Rectal smooth muscle tissue (tissue), 1 donor: ENCODE measurements around the gene ALG14.

Experiments
- H3K27ac ChIP-seq: one replicate; pipeline ENCODE4 v1.7.0; 2013; ENCODE audit warnings: low read depth, low read length, inconsistent platforms
- H3K27me3 ChIP-seq: one replicate; pipeline ENCODE4 v1.7.0; 2013; ENCODE audit warnings: low read length; ENCODE audit not compliant: control insufficient read depth, insufficient read depth
- H3K36me3 ChIP-seq: one replicate; pipeline ENCODE4 v1.7.0; 2013; ENCODE audit warnings: low read length; ENCODE audit not compliant: control insufficient read depth, insufficient read depth
- H3K4me1 ChIP-seq: one replicate; pipeline ENCODE4 v1.7.0; 2013; ENCODE audit warnings: low read length; ENCODE audit not compliant: control insufficient read depth, insufficient read depth
- H3K4me3 ChIP-seq: one replicate; pipeline ENCODE4 v1.7.0; 2013; ENCODE audit warnings: low read length
- H3K9ac ChIP-seq: one replicate; pipeline ENCODE4 v1.7.0; 2013; ENCODE audit warnings: low read length

Gene ALG14

GRCh38 chr1:94982398-94982797 lies 90.4 kb downstream of the ALG14 start:
- H3K36me3 ChIP-seq = no peaks in the 10 kb centered on the region
- H3K27me3 ChIP-seq = no peaks in the 10 kb centered on the region
- H3K27ac ChIP-seq = no peak overlapping the region

GRCh38 chr1:94981575-94981973 lies 91.2 kb downstream of the ALG14 start:
- Histone ChIP-seq H3K4me3 (no peak overlapping the region), H3K4me1 (peaks cover 2% of the 10 kb centered on the region), H3K36me3 (no peaks in the 10 kb centered on the region), H3K27me3 (no peaks in the 10 kb centered on the region), H3K27ac (no peak overlapping the region), H3K9ac (no peak overlapping the region)

More at GRCh38 chr1:94982398-94982797, 90.4 kb downstream of the ALG14 start:
- H3K9ac ChIP-seq = no peak overlapping the region
- H3K4me3 ChIP-seq = no peak overlapping the region
- H3K4me1 ChIP-seq = peaks cover 2% of the 10 kb centered on the region

GRCh38 chr1:94980582-94981574 lies 91.9 kb downstream of the ALG14 start:
- Histone ChIP-seq H3K36me3 (no peaks in the 10 kb centered on the region), H3K27ac (peak overlapping the region; percentile 14), H3K4me1 (peaks cover 2% of the 10 kb centered on the region), H3K9ac (no peak overlapping the region), H3K27me3 (no peaks in the 10 kb centered on the region), H3K4me3 (no peak overlapping the region)

DNA sequence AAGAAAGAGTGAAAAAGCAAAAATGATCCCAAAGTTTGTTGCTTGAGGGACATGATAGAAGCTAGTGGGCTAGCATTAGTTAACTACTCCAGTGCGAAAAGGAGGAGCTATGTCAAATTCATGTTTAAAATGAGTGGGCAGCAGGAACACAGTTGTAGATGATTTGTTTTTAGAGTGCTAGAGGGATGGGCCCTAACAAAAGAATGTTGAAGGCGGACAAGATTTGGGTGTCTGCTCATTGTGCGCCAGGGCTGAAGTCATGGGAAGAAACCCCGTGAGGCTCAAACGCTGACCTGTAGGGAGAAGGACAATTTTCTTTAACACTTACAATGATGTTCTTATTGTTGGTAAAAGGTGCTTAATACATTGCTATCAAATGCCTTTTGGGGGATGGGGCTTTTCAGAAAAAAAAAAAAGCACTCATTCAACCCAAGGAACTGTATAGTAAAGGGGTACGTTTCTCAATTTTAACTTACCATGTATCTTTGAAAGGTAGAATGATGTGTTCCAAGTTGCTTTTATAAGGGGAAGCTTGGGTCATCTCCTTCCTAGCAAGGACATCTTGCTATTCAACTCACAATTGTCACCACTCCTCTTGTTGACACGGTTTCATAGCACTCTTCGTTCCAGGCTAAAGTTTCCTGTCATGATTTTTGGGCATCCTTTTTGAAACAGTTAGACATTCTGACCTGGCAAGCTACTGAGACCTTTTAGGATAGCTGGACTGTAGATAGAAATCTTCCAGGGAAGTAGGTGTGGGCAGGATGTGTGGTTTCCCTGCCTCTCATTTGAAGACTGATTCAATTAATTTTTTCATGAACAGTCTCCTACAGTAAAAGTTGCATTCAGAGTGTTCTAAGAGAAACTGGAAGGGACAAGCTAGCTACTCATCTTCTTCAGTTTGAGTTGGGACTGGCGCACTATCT lies 92.8 kb downstream of the ALG14 start:
- H3K36me3 ChIP-seq = no peaks in the 10 kb centered on the region
- no peak overlapping the region for H3K9ac ChIP-seq
- H3K4me3 ChIP-seq = no peak overlapping the region
- H3K27me3 ChIP-seq = no peaks in the 10 kb centered on the region
- H3K4me1 ChIP-seq = peaks cover 2% of the 10 kb centered on the region
- peak overlapping the region; percentile 10 for H3K27ac ChIP-seq

GRCh38 chr1:94979131-94979530 lies 93.6 kb downstream of the ALG14 start:
- H3K9ac ChIP-seq = no peak overlapping the region
- H3K27me3 ChIP-seq = no peaks in the 10 kb centered on the region

DNA sequence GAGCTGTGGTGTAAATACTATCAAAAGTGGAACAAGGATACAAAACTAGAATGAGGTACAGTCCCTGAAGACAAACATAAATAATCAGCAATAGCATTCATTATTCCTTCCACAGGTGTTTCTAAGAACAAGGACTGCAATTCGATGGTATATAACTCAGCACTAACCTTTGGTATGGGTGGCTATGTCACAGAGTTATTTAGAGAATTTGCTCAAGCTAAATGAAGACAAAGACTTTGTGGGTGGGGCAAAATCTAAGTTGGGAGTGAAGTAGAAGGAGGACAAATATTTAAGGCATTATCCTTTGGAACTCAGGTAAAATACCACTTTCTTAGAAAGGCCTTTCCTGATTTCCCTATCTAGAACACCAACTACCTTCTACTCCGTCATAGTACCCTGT lies 94.3 kb downstream of the ALG14 start:
- H3K9ac ChIP-seq = no peak overlapping the region
- H3K4me3 ChIP-seq = no peak overlapping the region
- H3K36me3 ChIP-seq = no peaks in the 10 kb centered on the region
- peaks cover 1% of the 10 kb centered on the region for H3K4me1 ChIP-seq
- H3K27ac ChIP-seq = no peak overlapping the region
- no peaks in the 10 kb centered on the region for H3K27me3 ChIP-seq

More at GRCh38 chr1:94979131-94979530, 93.6 kb downstream of the ALG14 start:
- Histone ChIP-seq H3K27ac (no peak overlapping the region), H3K36me3 (no peaks in the 10 kb centered on the region), H3K4me1 (peaks cover 2% of the 10 kb centered on the region), H3K4me3 (no peak overlapping the region)

- Histone ChIP-seq H3K27ac (no peak overlapping the region), H3K4me3 (no peak overlapping the region), H3K4me1 (no peaks in the 10 kb centered on the region), H3K27me3 (no peaks in the 10 kb centered on the region), H3K9ac (no peak overlapping the region), H3K36me3 (no peaks in the 10 kb centered on the region)
Observed at GRCh38 chr1:94976971-94977548, 95.7 kb downstream of the ALG14 start.

- Histone ChIP-seq H3K27ac (no peak overlapping the region), H3K4me3 (no peak overlapping the region), H3K4me1 (no peaks in the 10 kb centered on the region), H3K27me3 (no peaks in the 10 kb centered on the region), H3K36me3 (no peaks in the 10 kb centered on the region), H3K9ac (no peak overlapping the region)
Observed at GRCh38 chr1:94974824-94975223, 97.9 kb downstream of the ALG14 start.

GRCh38 chr1:94974241-94974640 lies 98.5 kb downstream of the ALG14 start:
- H3K4me1 ChIP-seq = no peaks in the 10 kb centered on the region
- no peaks in the 10 kb centered on the region for H3K27me3 ChIP-seq
- no peaks in the 10 kb centered on the region for H3K36me3 ChIP-seq
- H3K27ac ChIP-seq = no peak overlapping the region
- no peak overlapping the region for H3K4me3 ChIP-seq
- no peak overlapping the region for H3K9ac ChIP-seq

GRCh38 chr1:94973309-94973922 lies 99.3 kb downstream of the ALG14 start:
- no peaks in the 10 kb centered on the region for H3K4me1 ChIP-seq
- H3K4me3 ChIP-seq = no peak overlapping the region
- H3K27ac ChIP-seq = peak overlapping the region; percentile 40

GRCh38 chr1:94971491-94971924 lies 101.2 kb downstream of the ALG14 start:
- Histone ChIP-seq H3K27ac (no peak overlapping the region), H3K27me3 (no peaks in the 10 kb centered on the region)

More at GRCh38 chr1:94973309-94973922, 99.3 kb downstream of the ALG14 start:
- no peaks in the 10 kb centered on the region for H3K36me3 ChIP-seq
- H3K9ac ChIP-seq = no peak overlapping the region
- no peaks in the 10 kb centered on the region for H3K27me3 ChIP-seq

More at GRCh38 chr1:94971491-94971924, 101.2 kb downstream of the ALG14 start:
- Histone ChIP-seq H3K9ac (no peak overlapping the region), H3K4me1 (no peaks in the 10 kb centered on the region), H3K36me3 (no peaks in the 10 kb centered on the region), H3K4me3 (no peak overlapping the region)
